Stimulated activated CD8-positive, alpha-beta memory T cell treated with anti-CD3 and anti-CD28 coated beads, Interleukin-12 subunit alpha, Interleukin-12 subunit beta, amount 100 ng/mL, for 1 hour (primary cell): ENCODE data around the gene KIF26B.

Experiments used
- DNase-seq: peaks from one replicate; pipeline ENCODE4 v3.0.0-alpha.2; 2020; ENCODE audit warnings: low read depth

The KIF26B gene

DNA sequence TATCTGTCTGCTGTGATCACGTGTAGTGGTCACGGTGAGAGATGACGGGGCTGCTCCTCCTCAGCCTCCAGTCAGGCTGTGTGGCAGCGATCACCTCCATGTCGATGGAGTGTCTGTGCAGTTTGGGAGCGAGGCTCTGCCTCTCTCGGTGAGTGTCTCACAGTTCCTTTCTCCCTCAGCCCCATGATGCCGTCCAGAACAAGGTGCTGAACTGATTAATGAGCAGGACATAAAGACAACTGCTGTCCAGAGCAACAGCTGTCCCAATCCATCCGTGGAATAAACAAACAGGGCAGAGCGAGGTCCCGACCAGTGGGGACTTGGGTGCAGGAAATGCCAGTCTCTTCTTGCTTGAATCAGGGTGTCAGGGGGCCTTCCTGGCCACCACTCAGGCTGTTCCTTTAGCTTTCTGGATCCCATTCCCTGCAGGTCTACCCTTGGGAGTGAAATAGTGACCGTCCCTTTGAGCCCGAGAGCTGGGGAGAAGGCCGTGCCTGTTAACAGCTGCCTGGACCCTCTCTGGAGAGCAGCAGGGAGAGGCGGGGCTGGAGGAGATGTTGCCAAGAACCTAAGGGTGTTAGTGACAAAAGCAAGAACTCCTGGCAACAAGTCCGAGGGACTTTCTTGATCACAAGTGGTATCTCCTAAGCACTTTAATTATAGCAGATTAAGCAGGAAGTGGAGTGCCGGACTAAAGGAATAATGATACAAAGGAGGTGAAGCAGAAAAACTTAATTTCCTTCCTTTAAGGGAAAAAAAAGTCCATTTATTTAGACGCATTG lies 443.9 kb downstream of the KIF26B start:
- DNase-seq, result no peak

DNA sequence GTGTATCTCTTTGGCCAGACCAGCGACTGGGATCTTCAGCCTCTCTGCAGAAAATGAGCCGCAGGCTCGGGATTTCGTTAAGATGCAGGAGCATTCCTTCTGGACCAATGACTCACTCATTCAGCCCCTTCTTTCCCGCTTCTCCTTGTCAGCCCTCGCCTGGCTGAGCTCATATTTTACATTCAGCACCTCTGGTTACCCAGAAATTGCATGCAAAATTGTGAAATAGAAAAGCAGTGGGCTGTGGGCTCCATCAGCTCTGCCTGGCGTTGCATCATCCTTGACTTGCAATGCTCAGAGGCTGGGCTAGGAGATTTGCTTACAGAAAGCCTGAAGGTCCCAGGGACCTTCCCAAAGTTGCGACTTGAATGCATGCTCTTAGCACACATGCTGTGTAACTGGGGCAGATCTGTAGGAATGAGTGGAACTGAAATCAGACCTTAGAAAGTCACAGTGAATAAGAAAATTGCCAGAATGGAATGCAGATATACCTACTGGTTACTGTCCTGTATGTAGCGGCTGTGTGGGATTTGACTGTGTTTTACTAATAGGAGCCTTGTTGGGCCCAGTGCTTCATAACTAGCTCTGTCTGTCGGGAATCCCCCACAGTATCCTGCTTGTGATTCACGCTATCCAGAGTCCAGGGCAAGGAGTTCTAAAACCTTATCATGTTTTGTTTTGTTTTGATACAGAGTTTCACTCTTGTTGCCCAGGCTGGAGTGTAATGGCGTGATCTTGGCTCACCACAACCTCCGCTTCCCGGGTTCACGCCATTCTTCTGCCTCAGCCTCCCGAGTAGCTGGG lies 444.8 kb downstream of the KIF26B start:
- DNase-seq, result no peak

DNA sequence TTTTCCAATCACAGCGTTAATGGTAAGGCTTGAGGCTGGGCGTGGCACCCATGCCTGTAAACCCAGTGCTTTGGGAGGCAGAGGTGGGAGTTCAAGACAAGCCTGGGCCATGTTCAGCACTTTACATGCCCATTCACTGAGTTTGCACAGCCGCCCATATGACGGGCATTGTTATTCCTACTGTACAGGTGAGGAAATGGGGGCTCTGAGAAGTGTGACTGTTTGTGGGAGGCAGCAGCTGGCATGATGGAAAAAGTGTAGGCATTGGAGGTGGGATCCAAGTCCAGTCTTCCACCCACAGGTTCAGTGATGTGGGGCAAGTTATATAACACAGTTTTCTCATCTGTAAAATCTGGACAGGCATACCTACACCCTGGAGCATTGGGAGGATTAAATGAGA lies 445.9 kb downstream of the KIF26B start:
- DNase-seq, result no peak

DNA sequence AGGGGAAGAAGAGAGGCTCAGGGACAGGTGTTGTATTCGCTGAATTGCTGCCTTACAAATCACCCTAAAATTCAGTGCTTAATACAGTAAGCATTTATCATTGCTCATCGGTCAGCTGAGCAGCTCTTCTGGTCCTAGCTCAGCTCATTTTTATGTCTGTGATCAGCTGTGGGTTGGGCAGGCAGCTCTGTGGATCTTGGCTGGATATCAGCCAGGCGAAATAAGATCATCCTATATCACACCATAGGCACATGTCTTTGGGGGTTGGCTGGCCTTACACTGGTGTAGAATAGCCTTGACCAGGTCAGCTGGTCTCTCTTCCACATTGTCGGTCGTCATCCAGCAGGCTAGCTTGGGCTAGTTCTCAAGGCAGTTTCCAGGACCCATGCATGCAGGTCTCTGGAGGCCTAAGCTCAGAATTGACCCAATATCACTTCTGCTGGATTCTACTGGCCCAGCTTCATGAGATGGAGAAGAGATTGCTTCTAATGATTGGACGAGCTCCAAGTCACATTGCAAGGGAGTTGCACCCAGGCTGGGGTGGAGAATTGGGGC lies 448.6 kb downstream of the KIF26B start:
- no peak for DNase-seq

DNA sequence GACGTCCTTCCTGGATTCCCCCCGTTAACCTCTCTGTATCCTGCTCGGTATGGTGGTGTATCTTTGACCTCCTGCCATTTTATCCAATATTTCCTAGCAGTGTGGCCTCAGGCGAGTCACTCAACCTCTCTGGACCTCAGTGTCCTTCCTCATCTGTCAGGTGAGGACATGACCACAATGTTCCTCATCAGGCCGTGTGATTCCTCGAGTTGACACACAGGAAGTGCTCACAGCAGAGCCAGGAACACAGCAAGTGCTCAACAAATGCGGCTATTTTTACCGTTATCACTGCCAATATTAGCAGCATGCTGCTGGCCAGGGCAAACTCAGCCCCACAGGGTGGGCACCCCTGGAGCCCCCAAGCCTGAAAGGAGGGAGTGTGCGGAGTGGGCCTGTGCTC lies 450.2 kb downstream of the KIF26B start:
- DNase-seq, result no peak

DNA sequence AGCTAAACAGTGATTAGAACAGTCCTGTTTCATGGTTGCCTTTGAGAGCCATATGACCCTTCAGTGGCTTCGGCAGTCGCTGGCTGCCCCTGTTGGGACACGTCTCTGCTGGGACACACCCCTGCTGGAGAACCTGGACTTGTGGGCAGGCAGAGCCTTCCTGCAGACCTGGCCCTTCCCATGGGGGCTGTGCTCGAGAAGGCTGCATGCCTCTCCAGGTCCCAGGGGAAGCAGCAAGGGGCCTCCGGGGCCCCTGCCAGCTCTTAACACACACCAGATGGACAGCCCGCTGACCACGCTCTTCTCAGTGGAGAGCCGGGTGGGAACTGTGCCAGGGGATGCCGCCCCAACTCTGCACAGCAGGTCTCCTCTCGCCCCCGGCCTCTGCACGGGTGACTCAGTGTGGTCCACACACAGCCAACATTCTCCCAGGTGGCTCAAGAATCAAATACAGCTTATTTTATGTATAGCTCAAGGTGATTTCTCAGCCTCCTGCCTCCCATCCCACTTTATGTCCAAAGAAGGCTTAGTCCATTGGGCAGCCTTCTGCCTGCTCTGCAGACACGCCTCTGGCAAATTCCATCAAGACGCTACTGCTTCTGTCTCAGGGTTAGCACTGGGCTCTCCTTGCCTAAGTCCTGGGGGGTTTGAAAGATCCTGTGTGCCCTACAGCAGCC lies 450.8 kb downstream of the KIF26B start:
- DNase-seq, result no peak

DNA sequence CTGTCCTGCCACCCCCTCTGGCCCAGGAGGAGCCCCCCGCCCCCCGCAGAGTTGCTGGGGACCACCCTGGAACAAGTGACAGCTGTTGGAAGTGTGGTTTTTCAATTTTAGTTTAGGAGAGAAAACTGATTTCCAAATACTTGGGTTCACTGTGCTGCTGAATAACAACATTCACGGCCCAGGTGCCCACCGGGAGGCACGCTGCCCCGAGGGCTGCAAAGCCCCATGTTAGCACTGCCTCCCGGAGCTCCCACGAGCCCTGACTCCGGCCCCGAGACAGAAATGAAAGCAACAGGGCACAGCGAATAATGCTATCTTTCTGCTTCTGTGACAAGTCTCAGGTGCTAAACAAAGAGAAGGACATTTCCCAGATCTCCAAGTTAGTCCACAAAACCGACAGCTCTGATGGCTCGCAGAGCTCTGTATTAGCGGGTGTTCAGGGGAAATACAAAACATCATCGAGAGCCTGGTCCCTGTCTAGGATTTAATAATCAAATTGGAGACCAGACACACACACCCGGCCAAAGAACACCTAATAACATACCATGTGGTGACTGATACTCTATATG lies 451.5 kb downstream of the KIF26B start:
- DNase-seq, result no peak

DNA sequence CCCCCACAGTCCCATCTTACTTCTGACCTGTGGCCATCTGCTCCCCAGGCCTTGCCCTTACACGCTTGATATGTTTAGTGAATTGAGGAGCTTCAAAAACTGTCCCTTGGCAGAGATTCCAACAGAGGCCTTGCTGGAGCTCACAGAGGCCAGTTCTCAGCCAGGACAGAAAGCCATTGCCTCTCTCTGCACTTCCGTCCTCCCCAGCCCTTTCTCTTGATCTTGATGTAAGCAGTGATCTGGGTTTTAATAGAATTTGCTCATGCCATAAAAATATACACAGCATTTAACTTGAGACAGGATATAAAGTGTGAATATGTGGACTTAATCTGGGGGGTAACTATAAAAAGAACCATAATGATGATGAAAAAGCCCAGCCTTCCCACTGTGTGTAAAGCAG lies 453.5 kb downstream of the KIF26B start:
- DNase-seq, result no peak

DNA sequence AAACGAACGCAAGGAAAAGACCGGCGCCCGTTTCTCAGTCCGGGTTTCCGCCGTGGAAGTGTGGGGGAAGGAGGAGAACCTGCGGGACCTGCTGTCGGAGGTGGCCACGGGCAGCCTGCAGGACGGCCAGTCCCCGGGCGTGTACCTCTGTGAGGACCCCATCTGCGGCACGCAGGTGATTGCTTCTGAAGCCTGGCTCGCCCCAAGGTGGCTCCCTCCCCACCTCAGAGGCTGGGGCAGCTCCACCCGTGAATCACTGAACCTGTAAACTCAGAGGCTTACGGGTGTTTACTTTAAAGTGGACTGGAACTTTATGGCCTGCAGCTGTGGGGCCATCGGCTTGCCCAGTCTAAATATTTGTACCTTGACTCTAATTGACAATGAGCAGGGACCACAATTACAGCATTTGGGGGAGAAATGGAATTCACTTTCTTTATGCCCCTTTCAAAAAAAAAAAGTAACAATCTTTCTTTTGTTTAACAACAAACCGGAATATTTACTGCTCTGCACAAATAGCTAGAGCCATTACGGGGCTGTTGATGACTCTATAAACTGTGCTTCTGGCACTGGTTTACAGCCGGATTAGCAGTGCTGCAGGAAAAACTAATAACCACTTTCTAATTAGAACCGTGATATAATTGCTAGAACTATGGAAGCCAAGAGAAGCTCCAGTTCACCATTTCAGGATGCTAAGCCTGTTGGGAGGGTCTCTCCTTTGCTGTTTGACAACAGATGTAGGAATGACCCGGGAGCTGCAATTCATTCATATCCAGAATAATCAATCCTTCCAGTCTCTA lies 454.8 kb downstream of the KIF26B start:
- DNase-seq, result no peak

DNA sequence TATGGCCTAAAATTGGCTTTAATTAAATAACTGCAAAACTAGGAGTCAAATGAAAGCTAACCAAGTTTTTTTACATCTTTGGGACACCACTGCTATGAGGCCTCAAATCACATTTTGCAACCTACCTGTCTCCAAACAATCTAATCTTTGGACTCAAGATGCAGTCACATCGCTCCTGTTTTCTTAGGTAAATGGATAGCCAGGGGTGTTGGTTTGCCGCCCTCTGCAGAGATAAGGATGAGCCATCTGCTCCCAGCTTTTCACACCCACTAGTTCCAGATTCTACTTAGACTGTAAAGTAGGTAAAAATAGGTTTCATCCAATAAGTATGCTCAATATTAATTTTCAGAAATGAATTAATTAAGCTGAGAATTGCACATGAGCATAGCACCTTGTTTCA lies 456.5 kb downstream of the KIF26B start:
- no peak for DNase-seq

DNA sequence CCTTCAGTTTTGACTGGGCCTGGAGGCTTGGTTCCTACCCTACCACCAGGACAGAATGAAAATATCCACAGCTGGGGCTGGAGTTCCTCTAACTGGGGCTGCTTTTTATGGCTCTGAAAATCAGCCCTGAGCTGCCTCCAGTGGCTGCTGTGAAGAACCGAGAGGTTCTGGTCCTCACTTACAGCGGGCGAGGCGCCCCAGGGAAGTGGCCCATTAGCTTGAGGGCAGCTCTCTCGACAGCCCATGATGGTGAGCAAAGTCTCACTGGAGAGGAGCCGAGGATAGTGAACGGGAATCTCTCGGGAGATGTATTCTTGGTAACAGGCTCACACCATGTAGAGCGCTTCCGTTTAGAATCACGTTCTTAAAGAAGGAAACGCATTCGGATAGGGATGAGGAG lies 459.7 kb downstream of the KIF26B start:
- DNase-seq, result no peak

DNA sequence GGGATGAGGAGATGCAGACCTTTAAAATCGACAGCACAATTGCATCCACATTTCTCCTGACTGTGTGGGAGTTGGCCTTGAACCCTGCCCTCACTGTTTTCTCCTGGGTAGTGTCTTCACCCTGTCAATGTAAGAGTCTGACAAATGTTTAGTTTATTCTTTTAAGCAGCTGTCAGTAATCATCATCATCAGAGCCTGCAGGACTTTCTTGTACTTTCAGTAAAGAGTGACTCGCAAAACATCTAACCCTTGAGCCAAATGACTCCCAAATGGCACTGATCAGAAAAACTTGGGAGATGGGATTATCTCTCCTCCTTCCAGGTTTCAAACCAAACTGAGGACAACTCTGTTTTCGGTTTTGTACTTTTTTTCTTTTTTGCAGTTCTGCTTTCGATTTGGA lies 460.2 kb downstream of the KIF26B start:
- no peak for DNase-seq

DNA sequence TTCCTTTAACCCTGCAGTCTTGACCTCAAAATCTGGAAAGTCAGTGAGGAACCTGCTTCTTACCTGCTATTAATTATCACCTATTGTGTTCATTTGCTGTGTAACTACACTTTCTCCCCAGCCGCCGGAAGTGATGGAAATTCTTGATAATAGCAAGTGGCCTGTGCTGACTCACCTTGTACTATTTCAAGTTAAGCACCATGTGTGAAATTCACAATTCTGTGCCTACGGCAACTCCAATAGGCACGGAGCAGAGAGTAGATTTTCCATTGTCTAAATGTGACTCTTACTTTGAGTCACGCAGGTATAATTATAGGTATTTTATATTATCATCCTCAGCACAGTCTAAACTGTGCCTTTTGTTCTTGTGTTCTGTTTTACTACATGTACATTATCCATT lies 466.8 kb downstream of the KIF26B start:
- no peak for DNase-seq

DNA sequence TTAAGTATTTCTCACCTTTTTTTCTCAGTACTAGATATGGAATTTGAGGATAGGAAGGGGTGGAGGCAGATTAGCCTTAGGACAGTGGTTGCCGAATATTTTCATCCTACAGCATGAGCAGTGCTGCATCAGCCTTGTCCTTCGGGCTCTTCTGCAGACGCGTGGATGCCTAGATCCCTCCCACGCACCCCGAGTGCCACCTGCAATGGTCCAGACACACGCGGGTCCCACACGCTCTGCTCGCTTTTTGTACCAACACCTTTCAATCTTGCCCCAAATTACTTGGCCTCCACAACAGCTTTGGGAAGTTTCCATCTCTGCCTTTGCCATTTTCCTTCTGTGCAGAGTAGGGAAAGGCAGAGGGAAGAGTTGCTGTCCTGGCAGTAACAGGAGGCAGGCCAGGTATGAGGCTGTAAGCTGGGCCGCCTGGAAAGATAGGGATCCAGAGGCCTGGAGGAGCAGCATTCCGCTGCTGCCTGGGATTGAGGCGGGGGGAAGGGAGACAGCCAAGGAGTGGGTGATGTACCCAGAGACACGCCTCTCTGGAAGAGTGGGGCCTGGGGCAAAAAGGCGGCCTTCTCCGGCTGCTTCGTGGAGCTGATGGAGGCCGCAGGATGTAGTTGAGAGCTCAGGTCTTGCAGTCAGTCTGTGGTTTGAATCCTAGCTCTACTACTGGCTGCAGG lies 467.7 kb downstream of the KIF26B start:
- DNase-seq, result no peak

DNA sequence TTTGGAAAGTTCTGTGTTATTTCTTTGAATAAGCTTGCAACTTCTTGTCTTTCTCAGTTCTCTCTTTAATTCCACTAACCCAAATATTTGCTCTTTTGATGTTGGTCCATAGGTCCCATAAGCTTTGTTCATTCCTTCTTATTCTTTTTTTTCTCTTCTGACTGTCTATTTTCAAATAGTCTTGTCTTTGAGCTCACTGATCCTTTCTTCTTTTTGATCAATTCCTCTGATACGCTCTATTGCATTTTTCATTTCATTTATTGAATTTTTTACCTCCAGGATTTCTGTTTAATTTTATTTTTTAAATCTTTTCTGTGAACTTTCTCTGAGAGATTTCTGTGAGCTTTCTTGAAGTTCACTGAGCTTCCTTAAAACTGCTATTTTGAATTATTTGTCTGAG lies 486.6 kb downstream of the KIF26B start:
- no peak for DNase-seq

DNA sequence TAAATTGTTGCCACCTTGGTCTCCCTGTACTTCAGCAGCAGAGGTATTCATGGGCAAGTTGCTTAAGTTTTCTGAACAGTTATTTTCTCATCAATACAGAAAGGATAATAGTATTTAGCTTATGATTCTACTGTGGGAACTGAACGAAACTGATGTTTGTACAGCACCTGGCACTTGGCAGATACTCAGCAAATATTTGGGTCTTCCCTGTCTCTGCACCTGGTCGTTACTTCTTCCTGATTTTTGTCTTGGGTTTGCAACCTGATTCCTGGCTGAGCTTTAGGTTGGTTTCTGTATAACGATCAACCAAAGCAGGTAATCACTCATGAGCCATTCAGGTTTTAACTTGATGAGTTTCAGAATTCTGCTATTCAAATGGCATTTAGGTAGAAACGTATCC lies 490.6 kb downstream of the KIF26B start:
- no peak for DNase-seq

DNA sequence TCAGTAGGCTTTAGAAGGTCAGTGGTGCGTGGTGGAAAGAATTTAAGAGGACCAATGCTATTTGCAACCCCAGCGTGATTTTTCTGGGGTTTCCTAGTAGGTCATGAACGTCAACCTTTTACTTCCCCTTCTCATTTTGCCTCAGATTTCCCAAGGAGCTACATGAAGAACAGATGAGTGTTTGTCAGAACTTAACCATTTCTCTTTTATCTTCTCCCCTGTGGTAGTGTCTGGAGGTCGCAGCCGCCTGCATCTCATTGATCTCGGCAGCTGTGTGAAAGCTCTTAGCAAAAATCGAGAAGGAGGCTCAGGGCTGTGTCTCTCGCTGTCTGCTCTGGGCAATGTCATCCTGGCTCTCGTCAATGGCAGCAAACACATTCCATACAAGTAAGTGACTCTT lies 491.1 kb downstream of the KIF26B start:
- DNase-seq, result no peak

DNA sequence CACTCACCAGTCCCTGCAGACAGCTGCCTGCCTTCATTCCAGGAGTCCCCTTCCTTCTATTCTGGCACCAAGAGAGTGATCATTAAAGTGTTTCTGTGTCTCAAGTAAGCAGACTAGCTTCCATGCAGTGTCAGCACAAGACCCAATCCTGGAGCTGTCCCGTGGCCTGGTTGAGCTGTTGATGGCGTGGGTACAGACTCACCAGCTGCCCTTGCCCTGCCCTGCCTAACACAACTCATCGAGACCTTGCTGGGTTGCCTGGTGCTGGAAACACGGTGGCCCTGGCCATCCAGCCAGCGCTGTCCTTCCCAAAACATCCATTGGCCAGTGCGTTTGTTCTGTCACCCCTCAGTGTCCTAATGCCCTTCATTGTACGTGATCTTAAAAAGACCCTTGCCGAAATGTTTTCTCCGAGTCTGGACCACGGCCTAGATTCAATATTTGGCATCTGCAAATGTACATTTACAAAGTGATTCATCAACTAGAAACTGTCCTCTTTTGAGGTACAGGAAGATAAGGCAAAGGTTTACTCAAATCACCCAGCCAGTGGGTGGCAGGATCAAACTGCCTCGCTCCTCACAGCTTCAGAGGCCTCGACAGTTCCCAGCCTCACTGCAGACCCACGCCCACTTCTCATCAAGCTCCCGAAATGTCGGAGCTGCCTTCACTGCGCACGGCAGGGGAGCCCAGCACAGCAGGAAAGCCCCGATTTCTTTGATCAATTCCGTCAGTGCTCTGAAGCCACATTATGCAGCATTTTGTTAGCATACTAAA lies 494.2 kb downstream of the KIF26B start:
- no peak for DNase-seq

DNA sequence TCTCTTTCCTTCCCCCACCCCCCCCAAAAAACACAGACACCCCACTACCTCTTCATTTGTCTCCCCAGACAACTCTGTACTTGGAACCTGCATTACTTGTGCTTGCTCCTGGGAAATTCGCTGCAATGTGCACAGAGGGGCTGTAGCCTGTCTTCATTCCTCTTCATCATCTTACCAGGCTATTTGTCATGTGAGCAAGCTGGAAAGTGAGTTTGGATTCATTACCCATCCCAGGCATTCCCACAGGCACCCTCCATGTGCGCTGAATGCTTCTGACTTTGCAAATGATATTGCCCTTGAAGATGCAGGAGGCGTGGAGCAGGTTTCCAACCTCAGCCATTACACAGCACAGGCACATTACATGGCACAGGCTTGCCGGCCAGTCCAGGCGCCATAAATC lies 494.9 kb downstream of the KIF26B start:
- no peak for DNase-seq

DNA sequence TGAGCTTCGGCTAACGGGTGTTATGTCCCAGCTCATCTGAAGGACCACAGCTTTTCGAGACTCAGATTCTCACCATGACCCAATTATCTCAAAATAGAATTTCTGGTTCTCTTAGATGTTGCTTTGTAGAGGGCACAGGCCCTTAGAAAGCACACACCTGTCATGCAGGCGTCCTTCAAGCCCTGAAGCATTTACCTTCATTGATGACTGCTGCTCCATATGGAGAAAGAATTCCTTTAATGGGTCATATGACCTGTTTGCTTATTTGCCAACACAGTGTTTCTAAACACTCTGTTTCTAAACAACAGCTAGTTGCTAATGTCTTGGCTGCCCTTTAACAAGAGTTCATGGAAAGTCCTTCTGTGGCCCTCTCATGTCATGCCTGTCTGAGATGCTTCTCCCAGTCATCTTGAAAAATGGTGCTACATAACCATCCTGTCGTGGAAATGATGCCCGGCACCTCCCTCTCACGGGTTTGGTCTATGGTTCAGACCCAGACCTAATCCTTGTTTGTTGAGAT lies 495.7 kb downstream of the KIF26B start:
- no peak for DNase-seq
